C1 segment of cervical spinal cord (tissue), 14 donors: Measurements from ENCODE around the gene SSX4B.
"Not testable (repeated sequence)": the region's sequence is repeated elsewhere in the genome, so short reads cannot be mapped to it uniquely, and the experiment has no call there.

ENCODE experiments used
- DNase-seq, 14 donors: peaks; one replicate each; lab custom pipeline; 2025; lab: John Stamatoyannopoulos, UW

Gene SSX4B

GRCh38 chrX:48411860-48412259 lies at the start of gene SSX4B:
Gene SSX4B, minus strand, starts transcription at chrX:48411960. Its CDS starts 588 bp downstream, at chrX:48411372.
- DNase-seq, result not testable (repeated sequence)

GRCh38 chrX:48460606-48461005 lies 48.8 kb upstream of the SSX4B start:
- DNase-seq, result no peak

- no peak for DNase-seq
Measured at GRCh38 chrX:48460031-48460430, 48.3 kb upstream of the SSX4B start.

GRCh38 chrX:48459483-48459882 lies 47.7 kb upstream of the SSX4B start:
- DNase-seq, result no peak

GRCh38 chrX:48458711-48459110 lies 47.0 kb upstream of the SSX4B start:
- no peak for DNase-seq

GRCh38 chrX:48456628-48457331 lies 45.0 kb upstream of the SSX4B start:
- no peak for DNase-seq

- no peak for DNase-seq
Measured at GRCh38 chrX:48451708-48452107, 39.9 kb upstream of the SSX4B start.

- DNase-seq, result no peak
Measured at GRCh38 chrX:48450076-48450475, 38.3 kb upstream of the SSX4B start.

GRCh38 chrX:48447201-48447600 lies 35.4 kb upstream of the SSX4B start:
- not testable (repeated sequence) for DNase-seq

- DNase-seq, result not testable (repeated sequence)
Measured at GRCh38 chrX:48433713-48434112, 22.0 kb upstream of the SSX4B start.

- DNase-seq, result not testable (repeated sequence)
Measured at GRCh38 chrX:48430166-48430565, 18.4 kb upstream of the SSX4B start.

GRCh38 chrX:48429606-48430005 lies 17.8 kb upstream of the SSX4B start:
- not testable (repeated sequence) for DNase-seq

- not testable (repeated sequence) for DNase-seq
Measured at GRCh38 chrX:48427027-48427716, 15.4 kb upstream of the SSX4B start.

- not testable (repeated sequence) for DNase-seq
Measured at GRCh38 chrX:48397825-48398224, 13.9 kb downstream of the SSX4B start.

GRCh38 chrX:48396931-48397330 lies 14.8 kb downstream of the SSX4B start:
- not testable (repeated sequence) for DNase-seq

- not testable (repeated sequence) for DNase-seq
Measured at GRCh38 chrX:48383239-48383638, 28.5 kb downstream of the SSX4B start, which contains the start of gene SSX4. Gene SSX4, plus strand, starts transcription at chrX:48383539. Its CDS starts 515 bp downstream, at chrX:48384054.

- DNase-seq, result not testable (repeated sequence)
Measured at GRCh38 chrX:48370408-48370807, 41.4 kb downstream of the SSX4B start.

- not testable (repeated sequence) for DNase-seq
Measured at GRCh38 chrX:48367717-48368408, 43.9 kb downstream of the SSX4B start.

GRCh38 chrX:48359281-48359680 lies 52.5 kb downstream of the SSX4B start:
- DNase-seq, result not testable (repeated sequence)

- no peak for DNase-seq
Measured at GRCh38 chrX:48357681-48358080, 54.1 kb downstream of the SSX4B start.

- DNase-seq, result not testable (repeated sequence)
Measured at GRCh38 chrX:48356315-48357094, 55.3 kb downstream of the SSX4B start, which contains the start of gene SSX3. Gene SSX3, minus strand, starts transcription at chrX:48356703. Its CDS starts 1,454 bp downstream, at chrX:48355249.
